ENCODE results near the gene PSMB4.
"Not testable (repeated sequence)": the region's sequence is repeated elsewhere in the genome, so short reads cannot be mapped to it uniquely, and the experiment has no call there.

Gene PSMB4

DNA sequence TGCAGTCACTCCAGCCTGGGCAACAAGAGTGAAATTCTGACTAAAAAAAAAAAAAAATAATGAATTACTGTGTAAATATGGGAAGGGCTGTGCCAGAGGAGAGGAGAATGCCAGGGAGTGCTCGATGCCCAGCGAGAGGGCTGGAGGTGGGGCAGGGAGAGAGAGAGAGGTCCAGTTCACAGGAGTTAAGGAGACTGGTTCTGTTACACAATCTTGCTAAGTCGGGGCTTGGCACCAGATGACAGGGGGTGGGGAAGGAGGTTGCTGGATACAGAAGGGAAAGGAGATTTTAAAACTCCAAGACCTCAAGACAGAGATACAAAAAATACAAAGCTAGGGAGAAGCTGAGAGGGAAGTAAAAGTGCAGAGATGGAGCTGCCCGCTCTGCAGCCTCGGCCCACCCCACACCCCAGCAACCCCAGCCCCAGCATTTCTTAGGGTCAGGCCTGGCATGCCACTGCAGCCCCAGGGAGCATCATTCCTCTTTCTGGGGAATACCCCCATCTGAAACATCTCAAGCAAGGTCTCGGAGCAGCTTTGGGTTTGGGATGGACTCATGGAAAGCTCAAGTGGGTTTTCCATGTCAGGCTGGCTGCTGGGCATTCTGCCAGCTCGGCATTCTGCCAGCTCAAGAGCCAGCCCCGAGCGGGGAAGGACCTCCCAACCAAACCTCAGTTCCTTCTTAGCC is 27.9 kb upstream of the PSMB4 start:
- TF ChIP-seq CTCF (IDR thresholded peaks at IDR 0.05; ENCODE audit: control extremely low read depth, extremely low read depth, low read depth, missing control alignments), result no peak
- POLR2A ChIA-PET, result no interaction called here
- DNase-seq (ENCODE audit: extremely low spot score), result no peak
- CTCF ChIA-PET, result interaction anchor here (1.0 to 1.2 kb wide), 2 partner anchors 13 to 33 kb away, joined by 3 to 4 read pairs; no protein-coding TSS in a partner anchor

- CTCF ChIA-PET, result interaction anchor here (1.0 to 1.2 kb wide), 2 partner anchors 13 to 33 kb away, joined by 3 to 4 read pairs; no protein-coding TSS in a partner anchor
- TF ChIP-seq CTCF (IDR thresholded peaks at IDR 0.05; ENCODE audit: control extremely low read depth, extremely low read depth, low read depth, missing control alignments), result no peak
- DNase-seq (ENCODE audit: extremely low spot score), result no peak
- POLR2A ChIA-PET, result no interaction called here
Observed at GRCh38 chr1:151372058-151372934, 27.1 kb upstream of the PSMB4 start, which contains the start of gene SELENBP1. Gene SELENBP1, minus strand, starts transcription at chr1:151372705. Its CDS starts 64 bp downstream, at chr1:151372641.

DNA sequence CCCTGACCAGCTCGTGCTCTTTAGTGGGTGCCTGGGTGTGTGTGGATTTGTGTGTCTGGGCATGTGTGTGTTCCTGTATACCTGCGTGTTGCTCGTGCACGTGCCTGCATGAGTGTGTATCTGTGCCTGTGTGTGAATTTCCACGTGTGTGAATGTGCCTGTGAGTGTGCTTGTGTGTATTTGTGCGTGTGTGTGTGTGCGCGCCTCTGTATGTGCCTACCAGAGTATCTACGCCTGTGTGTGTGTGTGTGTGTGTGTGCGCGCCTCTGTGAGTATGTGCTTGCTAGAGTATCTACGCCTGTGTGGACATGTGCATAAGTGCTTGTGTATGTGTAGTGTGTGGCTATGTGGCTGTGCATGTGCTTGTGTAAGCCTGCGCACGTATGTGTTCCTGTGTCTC is 26.2 kb upstream of the PSMB4 start:
- ChIA-PET CTCF (interaction anchor here (1.0 kb wide), 1 partner anchor 9 kb away, joined by 3 read pairs; no protein-coding TSS in a partner anchor), POLR2A (no interaction called here)
- TF ChIP-seq CTCF (IDR thresholded peaks at IDR 0.05; ENCODE audit: control extremely low read depth, extremely low read depth, low read depth, missing control alignments), result no peak
- no peak for DNase-seq (ENCODE audit: extremely low spot score)

DNA sequence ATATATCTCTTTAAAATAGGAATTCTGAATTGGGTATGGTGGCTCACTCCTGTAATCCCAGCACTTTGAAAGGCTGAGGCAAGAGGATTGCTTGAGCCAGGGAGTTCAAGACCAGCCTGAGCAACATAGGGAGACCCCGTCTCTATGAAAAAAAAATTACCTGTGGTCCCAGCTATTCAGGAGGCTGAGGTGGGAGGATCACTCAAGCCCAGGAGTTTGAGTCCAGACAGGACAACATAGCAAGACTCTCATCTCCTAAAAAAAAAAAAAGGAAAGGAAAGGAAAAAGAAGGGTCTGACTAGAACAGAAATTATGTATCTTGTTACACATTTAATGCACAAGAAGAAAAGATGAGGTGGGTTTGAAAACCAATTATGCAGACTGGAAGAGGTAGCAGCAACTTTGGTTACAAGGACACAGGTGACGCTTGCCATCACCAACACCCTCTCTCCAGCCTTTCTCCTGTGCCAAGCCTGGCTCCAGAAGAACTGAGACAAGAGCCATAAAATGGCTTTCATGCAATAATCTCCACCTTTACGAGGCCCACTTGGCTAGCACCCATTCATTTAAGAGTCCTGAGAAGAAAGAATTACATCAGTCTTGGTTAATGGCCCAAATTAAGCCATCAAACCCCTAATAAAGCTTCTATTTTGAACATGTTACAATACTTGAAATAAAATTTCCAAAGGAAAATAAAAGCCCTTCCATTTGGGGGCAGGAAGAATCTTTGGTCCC is 22.1 kb upstream of the PSMB4 start:
- no peak for TF ChIP-seq CTCF (IDR thresholded peaks at IDR 0.05; ENCODE audit: control extremely low read depth, extremely low read depth, low read depth, missing control alignments)
- ChIA-PET CTCF (no interaction called here), POLR2A (no interaction called here)
- DNase-seq (ENCODE audit: extremely low spot score), result no peak

DNA sequence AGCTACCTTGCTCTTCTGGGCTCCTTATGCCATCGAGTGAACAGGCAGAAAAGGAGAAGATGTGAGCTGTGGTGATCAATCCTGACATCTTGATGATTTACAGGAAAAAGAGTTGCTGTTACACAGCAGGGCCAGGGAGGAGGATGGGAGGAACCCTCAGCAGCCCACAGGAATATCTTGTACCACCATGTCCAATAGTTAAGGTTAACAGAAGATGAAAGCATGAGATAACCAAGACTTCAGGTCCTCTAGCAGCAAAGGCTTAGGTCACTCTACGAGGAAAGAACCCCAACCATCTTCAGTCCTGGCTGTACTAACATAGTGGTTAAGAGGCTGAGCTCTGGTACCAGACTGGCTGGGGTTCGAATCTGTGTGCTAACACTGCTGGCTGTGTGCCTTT is 14.8 kb upstream of the PSMB4 start:
- no peak for TF ChIP-seq CTCF (IDR thresholded peaks at IDR 0.05; ENCODE audit: control extremely low read depth, extremely low read depth, low read depth, missing control alignments)
- ChIA-PET POLR2A (no interaction called here), CTCF (interaction anchor here (0.8 to 2.2 kb wide), 5 partner anchors 12 to 44 kb away, joined by 3 to 9 read pairs (median 4); partner anchors contain the start of genes PSMB4 and SELENBP1)
- no peak for DNase-seq (ENCODE audit: extremely low spot score)

DNA sequence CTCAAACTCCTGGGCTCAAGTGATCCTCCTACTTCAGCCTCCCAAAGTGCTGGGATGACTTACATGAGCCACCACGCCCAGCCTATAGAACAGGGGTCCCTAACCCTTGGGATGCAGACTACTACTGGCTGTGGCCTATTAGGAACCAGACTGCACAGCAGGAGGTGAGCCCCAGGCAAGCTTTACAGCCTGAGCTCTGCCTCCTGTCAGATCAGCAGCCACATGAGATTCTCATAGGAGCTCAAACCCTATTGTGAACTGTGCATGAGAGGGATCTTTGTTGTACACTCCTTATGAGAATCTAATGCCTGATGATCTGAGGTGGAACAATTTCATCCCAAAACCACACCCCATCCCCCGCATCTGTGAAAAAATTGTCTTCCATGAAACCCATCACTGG is 13.4 kb upstream of the PSMB4 start:
- ChIA-PET CTCF (interaction anchor here (1.0 to 2.1 kb wide), 2 partner anchors 11 to 286 kb away, joined by 3 to 7 read pairs; no protein-coding TSS in a partner anchor), POLR2A (interaction anchor here (0.6 kb wide), 1 partner anchor 272 kb away, joined by 3 read pairs; no protein-coding TSS in a partner anchor)
- TF ChIP-seq CTCF (IDR thresholded peaks at IDR 0.05; ENCODE audit: control extremely low read depth, extremely low read depth, low read depth, missing control alignments), result no peak
- no peak for DNase-seq (ENCODE audit: extremely low spot score)

GRCh38 chr1:151390221-151391078 is 8.9 kb upstream of the PSMB4 start:
- POLR2A ChIA-PET; DNase-seq (ENCODE audit: extremely low spot score): not testable (repeated sequence)
- CTCF ChIA-PET, result interaction anchor here (0.7 to 1.3 kb wide), 2 partner anchors 9 to 95 kb away, joined by 3 to 5 read pairs; no protein-coding TSS in a partner anchor
